Endothelial cell of umbilical vein (primary cell): ENCODE results near the gene AIG1. TPM values are rescaled to one million over a fixed set of nuclear protein-coding genes. Genes with fewer than 3 reads are reported as not detected.

Experiments
- BruUV-seq: library from RNA; stranded (reverse); fragments of 400-500 nt; replicated peaks from 2 replicates; lab custom pipeline; 2021; lab: Mats Ljungman, UMichigan
- CTCF ChIA-PET: fragments of 300-600, 350-600 bp; sonication (Branson Sonifier 250); formaldehyde crosslinking; loops from one replicate; lab custom pipeline; 2021; ENCODE audit warnings: antibody characterized with exemption, inconsistent platforms; lab: Charles Lee
- POLR2A ChIA-PET: fragments of 300-600, 350-600 bp; sonication (Branson Sonifier 250); formaldehyde crosslinking; loops from one replicate; lab custom pipeline; 2021; ENCODE audit warnings: antibody characterized with exemption, inconsistent platforms; lab: Charles Lee
- DNase-seq: peaks from one replicate; pipeline ENCODE4 v3.0.0-alpha.2; 2011; ENCODE audit warnings: low read depth, low spot score
- FAIRE-seq: peaks from 2 replicates; lab custom pipeline; 2011; peaks lifted over from hg19 to GRCh38; lab: Jason Lieb, UNC
- H2AFZ ChIP-seq: 2 replicates; pipeline ENCODE4 v1.6.0; 2012; ENCODE audit warnings: low read depth, low read length, control low read depth, inconsistent platforms
- H3K27ac ChIP-seq: 2 replicates; pipeline ENCODE4 v1.5.1; 2011; ENCODE audit warnings: low read depth, mild to moderate bottlenecking, control low read depth, low read length, moderate library complexity; ENCODE audit not compliant: insufficient read depth
- H3K27me3 ChIP-seq, 2 experiments: 2 replicates each; pipeline versions ENCODE4 v1.6.0 to v1.6.1; 2011; ENCODE audit warnings: low read length in 2 of 2, mixed read lengths in 1 of 2; ENCODE audit not compliant: control insufficient read depth in 2 of 2, insufficient read depth in 2 of 2
- H3K36me3 ChIP-seq, 2 experiments: 2 replicates in 1 of 2; 3 replicates in 1 of 2; pipeline ENCODE4 v1.5.1; 2011; ENCODE audit warnings: low read length in 2 of 2, mild to moderate bottlenecking in 1 of 2, moderate library complexity in 1 of 2; ENCODE audit not compliant: control insufficient read depth in 2 of 2, insufficient read depth in 2 of 2; ENCODE audit errors: extremely low read depth in 1 of 2
- H3K4me1 ChIP-seq: 3 replicates; pipeline ENCODE4 v1.5.1; 2011; ENCODE audit warnings: mild to moderate bottlenecking, low read length; ENCODE audit not compliant: control insufficient read depth, insufficient read depth; ENCODE audit errors: extremely low read depth
- H3K4me2 ChIP-seq: 2 replicates; pipeline ENCODE4 v1.6.1; 2011; ENCODE audit warnings: low read length, control low read depth, mixed read lengths; ENCODE audit not compliant: insufficient read depth
- H3K4me3 ChIP-seq, 3 experiments: fragments of 200-600 bp in 1 of 3; sonication (generic), shearing (Covaris generic) in 1 of 3; replicated peaks in 1 of 3; 2 replicates each; pipeline ENCODE4 v1.5.1; 2011 to 2016; ENCODE audit warnings: control low read depth in 3 of 3, low read length in 3 of 3, mild to moderate bottlenecking in 2 of 3, inconsistent platforms in 1 of 3, low read depth in 1 of 3, moderate library complexity in 1 of 3; ENCODE audit not compliant: insufficient read depth in 1 of 3
- H3K79me2 ChIP-seq: 2 replicates; pipeline ENCODE4 v1.6.0; 2012; ENCODE audit warnings: low read length, inconsistent platforms; ENCODE audit not compliant: control insufficient read depth, insufficient read depth
- H3K9ac ChIP-seq: replicated peaks from 2 replicates; pipeline ENCODE3; 2011; ENCODE audit warnings: low read length, control low read depth; ENCODE audit not compliant: insufficient read depth; ENCODE audit errors: extremely low read depth
- H3K9me1 ChIP-seq: replicated peaks from 3 replicates; pipeline ENCODE4 v1.6.0; 2011; ENCODE audit warnings: mild to moderate bottlenecking, low read length; ENCODE audit not compliant: control insufficient read depth, insufficient read depth; ENCODE audit errors: extremely low read depth
- H3K9me3 ChIP-seq: replicated peaks from 2 replicates; pipeline ENCODE4 v1.5.1; 2012; ENCODE audit warnings: low read length, inconsistent platforms; ENCODE audit not compliant: control insufficient read depth, insufficient read depth
- H4K20me1 ChIP-seq: replicated peaks from 2 replicates; pipeline ENCODE3; 2011; ENCODE audit warnings: mild to moderate bottlenecking, low read length; ENCODE audit not compliant: control insufficient read depth, insufficient read depth; ENCODE audit errors: extremely low read depth
- EZH2 ChIP-seq: IDR thresholded peaks from 2 replicates; pipeline ENCODE4 v1.6.1; 2012; ENCODE audit warnings: borderline replicate concordance, low read depth, mild to moderate bottlenecking, moderate library complexity, low read length, inconsistent platforms; ENCODE audit not compliant: severe bottlenecking
- FOS ChIP-seq: IDR thresholded peaks from 2 replicates; pipeline ENCODE4 v1.6.1; 2011; ENCODE audit warnings: mild to moderate bottlenecking, low read length, moderate library complexity, borderline replicate concordance; ENCODE audit not compliant: insufficient read depth
- GATA2 ChIP-seq: IDR thresholded peaks from 2 replicates; pipeline ENCODE4 v1.7.0; 2011; ENCODE audit warnings: low read depth, mild to moderate bottlenecking, moderate library complexity, mixed read lengths, low read length; ENCODE audit not compliant: insufficient read length, insufficient read depth
- JUN ChIP-seq: IDR thresholded peaks from 2 replicates; pipeline ENCODE4 v1.6.1; 2011; ENCODE audit warnings: borderline replicate concordance, low read depth; ENCODE audit not compliant: insufficient read length, insufficient read depth
- MAX ChIP-seq: IDR thresholded peaks from 2 replicates; pipeline ENCODE4 v1.6.1; 2011; ENCODE audit not compliant: insufficient read depth, insufficient read length
- MYC ChIP-seq: IDR thresholded peaks from one replicate; pipeline ENCODE4 v1.6.1; 2011; ENCODE audit warnings: mild to moderate bottlenecking, low read depth, low read length
- POLR2A ChIP-seq: IDR thresholded peaks from 2 replicates; pipeline ENCODE4 v1.6.1; 2012; ENCODE audit warnings: low read depth, mild to moderate bottlenecking, control low read depth, low read length
- POLR2AphosphoS5 ChIP-seq: IDR thresholded peaks from 2 replicates; pipeline ENCODE4 v1.6.1; 2012; ENCODE audit warnings: low read depth, mild to moderate bottlenecking, control low read depth, low read length, moderate library complexity; ENCODE audit not compliant: insufficient read depth
- dilution Hi-C: fragments of 300-500 bp; cut with MboI; formaldehyde crosslinking; loops from one replicate; pipeline ENCODE4 v1.15.0; 2019; ENCODE audit warnings: low sequenced_read_pairs; ENCODE audit not compliant: extremely low pct_ligation_motif_present
- intact Hi-C: fragments of 100-400 bp; cut with micrococcal nuclease; formaldehyde crosslinking; loops from one replicate; pipeline ENCODE4 v1.10.0; 2022
- polyA plus RNA-seq, 4 experiments: library from polyadenylated mRNA; depleted of rRNA in 3 of 4; stranded (reverse) in 3 of 4; unstranded in 1 of 4; fragments of >200 nt; gene quantifications; 2 replicates each; pipeline versions ENCODE4 v1.2.1 to v1.2.3, GENCODE V29; 2011 to 2012; ENCODE audit warnings: missing spikeins in 1 of 4
- total RNA-seq: library from RNA; stranded (reverse); gene quantifications from 2 replicates; pipeline ENCODE4 v1.2.3, GENCODE V29; 2021
- TF ChIP-seq, protein P1 (sequence below), 2 donors: IDR thresholded peaks; 1 replicate in 1 of 2; 2 replicates in 1 of 2; pipeline ENCODE4 v1.5.1; 2011; ENCODE audit warnings: low read length in 2 of 2, mild to moderate bottlenecking in 2 of 2, moderate library complexity in 2 of 2, control low read depth in 1 of 2, inconsistent platforms in 1 of 2, low read depth in 1 of 2; ENCODE audit not compliant: insufficient read depth in 1 of 2; ENCODE audit errors: extremely low read depth in 1 of 2

AIG1 gene
- total and polyA plus RNA-seq, 2 donors (not counting 3 experiments of a cell fraction or from before 2014, with no cell fraction given), result 17.7 to 22.7 TPM

DNA sequence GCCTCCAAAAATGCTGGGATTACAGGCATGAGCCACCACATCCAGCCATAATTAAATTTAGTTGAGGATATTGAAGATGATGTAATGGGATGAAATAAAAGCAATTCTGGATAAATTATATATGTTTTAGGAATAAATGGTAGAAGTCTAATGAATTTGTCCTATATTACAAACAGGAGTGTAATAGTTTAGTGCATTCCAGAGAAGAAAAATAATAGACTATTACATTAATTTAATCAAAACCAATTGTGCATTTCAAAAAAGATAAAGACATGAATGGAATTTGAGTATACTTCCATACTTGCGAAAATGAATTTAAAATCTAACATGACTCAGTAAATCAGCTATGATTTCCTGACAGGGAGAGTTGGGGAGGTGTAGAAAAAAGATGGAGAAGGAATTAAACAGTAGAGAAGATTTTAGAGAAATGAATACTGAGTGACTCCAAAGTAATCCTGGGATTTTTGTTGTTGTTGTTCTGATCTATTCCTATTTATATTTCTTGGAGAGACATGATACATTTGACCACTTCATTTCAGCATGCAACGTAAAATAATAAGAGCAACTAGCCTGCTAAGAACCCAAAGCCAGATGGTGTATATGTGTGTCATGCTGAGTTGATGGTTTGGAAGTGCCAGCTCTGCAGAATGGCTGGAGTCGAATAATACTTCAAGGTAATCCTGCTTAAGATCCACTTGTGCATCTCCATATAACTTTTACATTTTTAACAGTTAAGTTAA lies 67.4 kb downstream of the AIG1 start:
- ChIA-PET POLR2A (no interaction called here), CTCF (interaction anchor here (0.6 kb wide), 1 partner anchor 1121 kb away, joined by 3 read pairs; no protein-coding TSS in a partner anchor)
- no peak for FAIRE-seq
- Histone ChIP-seq H3K4me3 (no peak overlapping the region), H3K9me1 (no peaks in the 10 kb centered on the region), H3K4me1 (no peaks in the 10 kb centered on the region), H3K27me3 (no peaks in the 10 kb centered on the region), H4K20me1 (no peaks in the 10 kb centered on the region), H3K36me3 (no peaks in the 10 kb centered on the region), H3K9ac (no peak overlapping the region), H3K9me3 (no peaks in the 10 kb centered on the region), H3K79me2 (no peaks in the 10 kb centered on the region), H3K27ac (no peak overlapping the region), H2AFZ (no peak overlapping the region), H3K4me2 (no peak overlapping the region)
- dilution Hi-C loops, result no loop called here
- TF ChIP-seq MAX (no peak), GATA2 (no peak), POLR2A (no peak), JUN (no peak), EZH2 (no peak), MYC (no peak), POLR2AphosphoS5 (no peak), FOS (no peak)
- TF ChIP-seq, protein P1, sequence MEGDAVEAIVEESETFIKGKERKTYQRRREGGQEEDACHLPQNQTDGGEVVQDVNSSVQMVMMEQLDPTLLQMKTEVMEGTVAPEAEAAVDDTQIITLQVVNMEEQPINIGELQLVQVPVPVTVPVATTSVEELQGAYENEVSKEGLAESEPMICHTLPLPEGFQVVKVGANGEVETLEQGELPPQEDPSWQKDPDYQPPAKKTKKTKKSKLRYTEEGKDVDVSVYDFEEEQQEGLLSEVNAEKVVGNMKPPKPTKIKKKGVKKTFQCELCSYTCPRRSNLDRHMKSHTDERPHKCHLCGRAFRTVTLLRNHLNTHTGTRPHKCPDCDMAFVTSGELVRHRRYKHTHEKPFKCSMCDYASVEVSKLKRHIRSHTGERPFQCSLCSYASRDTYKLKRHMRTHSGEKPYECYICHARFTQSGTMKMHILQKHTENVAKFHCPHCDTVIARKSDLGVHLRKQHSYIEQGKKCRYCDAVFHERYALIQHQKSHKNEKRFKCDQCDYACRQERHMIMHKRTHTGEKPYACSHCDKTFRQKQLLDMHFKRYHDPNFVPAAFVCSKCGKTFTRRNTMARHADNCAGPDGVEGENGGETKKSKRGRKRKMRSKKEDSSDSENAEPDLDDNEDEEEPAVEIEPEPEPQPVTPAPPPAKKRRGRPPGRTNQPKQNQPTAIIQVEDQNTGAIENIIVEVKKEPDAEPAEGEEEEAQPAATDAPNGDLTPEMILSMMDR (IDR thresholded peaks at IDR 0.05; ENCODE audit: extremely low read depth in 1 of 2, insufficient read depth in 1 of 2, low read depth in 1 of 2, low read length in 2 of 2), result no peak
- intact Hi-C loops, result no loop called here
- no TSS peak for BruUV-seq
- no peak for DNase-seq
